HG02840 (cell line): ENCODE results near the gene ADI1.
"Not testable (repeated sequence)": the region's sequence is repeated elsewhere in the genome, so short reads cannot be mapped to it uniquely, and the experiment has no call there.

Experiments used
- ATAC-seq: cut with Tn5 transposase; IDR thresholded peaks from one replicate; pipeline ENCODE4 v1.9.1; 2021; ENCODE audit warnings: mild to moderate bottlenecking, moderate library complexity, moderate number of reproducible peaks; ENCODE audit not compliant: unreplicated experiment, low FRiP score

Gene ADI1

GRCh38 chr2:3466482-3466863 lies 52.9 kb downstream of the ADI1 start:
- no peak for ATAC-seq

- no peak for ATAC-seq
Measured at GRCh38 chr2:3465844-3466481, 53.4 kb downstream of the ADI1 start.

GRCh38 chr2:3465328-3465727 lies 54.0 kb downstream of the ADI1 start:
- ATAC-seq: no peak

GRCh38 chr2:3464401-3465005 lies 54.8 kb downstream of the ADI1 start:
- no peak for ATAC-seq

- ATAC-seq: no peak
Measured at GRCh38 chr2:3463944-3464343, 55.4 kb downstream of the ADI1 start.

GRCh38 chr2:3463186-3463835 lies 56.0 kb downstream of the ADI1 start:
- ATAC-seq: no peak

- no peak for ATAC-seq
Measured at GRCh38 chr2:3462493-3463104, 56.7 kb downstream of the ADI1 start.

- ATAC-seq: peak; percentile 71
Measured at GRCh38 chr2:3461801-3462492, 57.4 kb downstream of the ADI1 start.

- peak; percentile 7 for ATAC-seq
Measured at GRCh38 chr2:3460831-3461800, 58.2 kb downstream of the ADI1 start.

- no peak for ATAC-seq
Measured at GRCh38 chr2:3460156-3460555, 59.2 kb downstream of the ADI1 start.

GRCh38 chr2:3459185-3460015 lies 59.9 kb downstream of the ADI1 start:
- no peak for ATAC-seq

- no peak for ATAC-seq
Measured at GRCh38 chr2:3458396-3459184, 60.7 kb downstream of the ADI1 start.

GRCh38 chr2:3457524-3458395 lies 61.6 kb downstream of the ADI1 start:
- no peak for ATAC-seq

GRCh38 chr2:3456125-3456524 lies 63.2 kb downstream of the ADI1 start:
- no peak for ATAC-seq

- ATAC-seq: no peak
Measured at GRCh38 chr2:3454802-3455201, 64.5 kb downstream of the ADI1 start.

- ATAC-seq: not testable (repeated sequence)
Measured at GRCh38 chr2:3454005-3454404, 65.3 kb downstream of the ADI1 start.
